Kasumi-1 (cell line): ENCODE data around the gene CHST8.

Experiments used
- DNase-seq, 2 experiments: peaks; one replicate each; lab custom pipeline; 2025; lab: John Stamatoyannopoulos, UW

Gene CHST8

DNA sequence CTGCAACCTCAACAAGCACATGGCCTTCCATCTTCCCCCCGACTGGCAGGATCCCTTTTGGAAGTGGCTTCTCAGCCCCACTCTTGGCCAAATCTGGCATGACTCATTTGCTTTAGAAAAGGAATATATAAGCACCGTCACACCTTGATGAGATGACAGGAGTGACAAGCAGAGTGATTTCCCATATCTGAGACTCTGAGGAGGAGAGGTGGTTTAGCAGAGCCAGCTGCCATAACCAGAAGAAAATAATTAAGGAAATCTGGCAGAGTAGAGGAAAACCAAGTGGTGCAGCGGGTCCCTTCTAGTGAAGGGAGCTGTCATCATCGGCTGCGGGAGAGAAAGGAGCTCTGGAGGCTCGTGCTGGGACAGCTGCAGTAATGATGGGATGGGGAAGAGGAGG is 147.5 kb downstream of the CHST8 start:
- DNase-seq: no peak

- no peak for DNase-seq
Observed at GRCh38 chr19:33770107-33770506, 148.4 kb downstream of the CHST8 start.

DNA sequence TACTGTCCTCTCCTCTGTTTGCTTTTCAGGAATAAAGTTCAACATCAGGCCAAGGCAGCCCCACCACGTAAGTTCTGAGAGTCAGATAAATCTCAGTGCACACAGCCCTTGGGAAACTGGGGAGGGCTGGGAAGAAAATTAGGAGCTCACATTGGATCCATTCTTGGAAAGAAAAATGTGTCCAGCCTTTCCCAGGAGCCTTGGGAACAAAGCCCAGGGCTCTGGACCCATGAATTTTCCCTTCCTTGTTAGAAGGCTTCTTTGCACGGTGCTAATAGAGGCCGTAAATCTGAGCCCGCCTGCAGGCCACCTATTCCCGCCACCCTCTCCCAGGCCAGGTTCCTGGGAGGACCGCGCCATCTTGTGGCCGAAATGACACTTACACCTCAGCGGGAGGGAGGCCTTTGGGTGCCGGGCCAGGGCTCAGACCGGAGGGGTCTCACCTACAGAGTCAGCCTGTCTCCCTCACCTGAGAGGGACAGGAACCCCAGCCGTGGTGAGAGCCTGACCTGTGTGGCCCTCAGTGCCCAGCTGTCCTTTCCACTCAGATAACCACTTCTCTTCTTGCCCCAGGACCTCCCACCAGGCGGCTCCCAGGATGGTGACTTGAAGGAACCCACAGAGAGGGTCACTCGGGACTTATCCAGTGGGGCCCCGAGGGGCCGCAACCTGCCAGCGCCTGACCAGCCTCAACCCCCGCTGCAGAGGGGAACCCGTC is 149.8 kb downstream of the CHST8 start:
- peak; percentile 36 to 61 for DNase-seq

DNA sequence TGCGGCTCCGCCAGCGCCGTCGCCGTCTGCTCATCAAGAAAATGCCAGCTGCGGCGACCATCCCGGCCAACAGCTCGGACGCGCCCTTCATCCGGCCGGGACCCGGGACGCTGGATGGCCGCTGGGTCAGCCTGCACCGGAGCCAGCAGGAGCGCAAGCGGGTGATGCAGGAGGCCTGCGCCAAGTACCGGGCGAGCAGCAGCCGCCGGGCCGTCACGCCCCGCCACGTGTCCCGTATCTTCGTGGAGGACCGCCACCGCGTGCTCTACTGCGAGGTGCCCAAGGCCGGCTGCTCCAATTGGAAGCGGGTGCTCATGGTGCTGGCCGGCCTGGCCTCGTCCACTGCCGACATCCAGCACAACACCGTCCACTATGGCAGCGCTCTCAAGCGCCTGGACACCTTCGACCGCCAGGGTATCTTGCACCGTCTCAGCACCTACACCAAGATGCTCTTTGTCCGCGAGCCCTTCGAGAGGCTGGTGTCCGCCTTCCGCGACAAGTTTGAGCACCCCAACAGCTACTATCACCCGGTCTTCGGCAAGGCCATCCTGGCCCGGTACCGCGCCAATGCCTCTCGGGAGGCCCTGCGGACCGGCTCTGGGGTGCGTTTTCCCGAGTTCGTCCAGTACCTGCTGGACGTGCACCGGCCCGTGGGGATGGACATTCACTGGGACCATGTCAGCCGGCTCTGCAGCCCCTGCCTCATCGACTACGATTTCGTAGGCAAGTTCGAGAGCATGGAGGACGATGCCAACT is 150.5 kb downstream of the CHST8 start:
- DNase-seq: no peak

DNA sequence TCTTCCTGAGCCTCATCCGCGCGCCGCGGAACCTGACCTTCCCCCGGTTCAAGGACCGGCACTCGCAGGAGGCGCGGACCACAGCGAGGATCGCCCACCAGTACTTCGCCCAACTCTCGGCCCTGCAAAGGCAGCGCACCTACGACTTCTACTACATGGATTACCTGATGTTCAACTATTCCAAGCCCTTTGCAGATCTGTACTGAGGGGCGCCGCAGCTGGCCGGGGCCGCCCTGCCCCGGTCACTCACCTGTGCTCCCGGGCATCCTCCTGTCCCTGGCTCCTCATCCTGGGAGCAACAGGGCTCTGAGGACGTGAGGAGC is 151.1 kb downstream of the CHST8 start:
- DNase-seq: no peak

DNA sequence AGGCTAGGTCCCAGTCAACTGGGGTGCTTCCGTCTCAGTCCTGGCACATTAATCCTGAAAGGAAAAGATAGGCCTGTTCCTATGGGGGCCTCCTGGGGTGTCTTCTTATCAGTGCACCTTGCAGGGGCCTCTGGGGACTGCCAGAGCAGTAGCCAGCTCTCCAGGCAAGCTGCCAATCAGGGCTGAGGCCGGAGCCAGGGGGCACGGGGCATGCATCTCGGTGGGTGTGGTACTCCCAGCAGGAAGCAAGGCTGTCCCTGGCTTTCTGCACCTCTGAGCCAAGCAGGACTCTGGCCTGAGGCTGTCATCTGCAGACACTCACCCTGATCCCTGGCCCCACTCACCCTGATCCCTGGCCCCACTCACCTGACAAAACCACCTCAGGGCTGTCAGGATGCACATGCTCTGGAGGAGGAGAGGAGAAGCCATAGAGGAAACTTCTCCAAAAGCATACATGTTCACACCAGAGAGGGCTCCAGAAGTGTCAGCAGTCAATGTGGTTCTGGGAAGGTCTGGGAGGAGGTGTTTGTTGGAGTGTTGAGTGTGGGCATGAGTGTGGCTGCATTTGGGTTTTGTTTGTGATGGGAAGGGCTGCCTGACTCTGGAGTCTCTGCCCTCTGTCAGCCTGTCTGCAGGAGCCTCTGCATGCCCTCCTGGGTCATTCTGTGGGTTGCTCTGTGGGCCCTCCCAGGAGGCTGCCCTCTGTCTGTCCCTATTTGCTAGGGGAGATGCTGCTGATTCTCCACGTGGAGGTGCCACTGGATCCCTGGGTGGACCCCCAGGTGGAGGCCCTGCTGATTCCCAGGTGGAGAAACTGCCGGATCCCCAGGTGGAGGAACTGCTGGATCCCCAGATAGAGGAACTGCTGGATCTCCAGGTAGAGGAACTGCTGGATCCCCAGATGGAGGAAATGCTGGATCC is 152.2 kb downstream of the CHST8 start:
- no peak for DNase-seq

DNA sequence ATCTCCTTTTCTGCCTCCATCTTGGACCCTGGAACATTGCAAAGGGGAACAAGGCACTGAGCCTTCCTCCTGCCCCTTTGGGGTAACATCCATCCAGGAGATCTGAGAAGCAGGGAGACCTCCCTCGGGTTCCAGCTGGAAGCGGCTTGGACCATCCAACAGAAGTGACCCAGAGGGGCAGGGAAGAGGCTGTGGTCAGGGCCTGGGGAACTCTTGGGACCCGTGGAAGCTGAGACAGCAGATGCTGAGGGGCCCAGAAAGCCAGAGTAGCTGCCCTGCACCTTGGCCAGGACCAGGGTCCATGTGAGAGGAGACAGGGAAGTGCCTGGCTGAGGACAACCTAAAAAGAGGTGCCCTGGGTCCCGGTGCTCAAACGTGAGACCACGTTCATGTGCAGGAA is 153.0 kb downstream of the CHST8 start:
- DNase-seq: no peak

- no peak for DNase-seq
Observed at GRCh38 chr19:33775731-33776487, 154.2 kb downstream of the CHST8 start.

- no peak for DNase-seq
Observed at GRCh38 chr19:33777351-33777750, 155.6 kb downstream of the CHST8 start.

DNA sequence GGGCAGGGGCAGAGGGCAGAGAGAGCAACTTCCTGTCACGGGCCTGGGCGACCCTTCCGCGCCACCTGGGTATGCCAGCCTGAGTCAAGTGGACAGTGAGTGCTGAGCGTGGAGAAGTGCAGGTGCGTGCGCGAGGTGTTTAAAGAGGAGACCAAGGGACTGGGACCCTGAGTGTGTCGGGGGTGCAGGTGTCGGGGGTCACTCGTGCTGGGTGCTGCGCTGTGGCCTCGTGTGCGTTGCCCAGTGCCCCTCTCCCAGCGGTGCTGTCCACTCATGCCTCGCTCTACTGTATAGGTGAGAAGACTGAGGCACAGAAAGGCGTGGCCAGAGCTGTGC is 156.0 kb downstream of the CHST8 start:
- DNase-seq: no peak

DNA sequence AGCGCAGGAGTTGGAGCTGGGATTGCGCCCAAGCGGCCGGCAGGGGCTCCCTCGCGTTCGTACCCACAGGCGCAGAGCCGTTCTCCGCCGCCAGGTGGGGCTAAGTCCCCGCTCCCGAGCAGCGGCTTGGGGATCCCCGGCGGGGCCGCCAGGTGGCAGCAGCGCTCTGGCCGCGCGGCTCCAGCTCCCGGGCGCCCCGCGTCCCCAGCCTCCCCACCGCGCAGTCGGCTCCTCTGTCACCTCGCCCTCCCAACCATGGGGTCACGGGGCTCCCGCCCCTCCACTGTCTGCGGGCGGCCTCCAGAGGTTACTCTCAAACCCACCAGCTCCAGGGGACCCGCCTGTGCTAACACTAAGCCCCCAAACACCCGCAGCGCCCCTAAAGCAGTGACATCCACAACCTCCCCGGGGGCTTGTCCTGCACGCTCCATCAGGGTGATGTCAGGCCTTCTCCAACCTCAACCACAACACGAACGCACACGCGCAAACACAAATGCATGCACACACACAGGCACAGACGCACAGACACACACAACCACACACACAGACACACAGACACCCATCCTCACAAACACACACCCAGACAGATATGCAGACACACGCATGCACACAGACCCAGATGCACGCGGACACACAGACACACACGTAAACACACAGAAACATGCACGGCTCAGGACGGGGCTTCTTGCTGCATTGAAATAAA is 156.5 kb downstream of the CHST8 start:
- DNase-seq: peak; percentile 64 to 81

- no peak for DNase-seq
Observed at GRCh38 chr19:33779849-33780248, 158.1 kb downstream of the CHST8 start.

DNA sequence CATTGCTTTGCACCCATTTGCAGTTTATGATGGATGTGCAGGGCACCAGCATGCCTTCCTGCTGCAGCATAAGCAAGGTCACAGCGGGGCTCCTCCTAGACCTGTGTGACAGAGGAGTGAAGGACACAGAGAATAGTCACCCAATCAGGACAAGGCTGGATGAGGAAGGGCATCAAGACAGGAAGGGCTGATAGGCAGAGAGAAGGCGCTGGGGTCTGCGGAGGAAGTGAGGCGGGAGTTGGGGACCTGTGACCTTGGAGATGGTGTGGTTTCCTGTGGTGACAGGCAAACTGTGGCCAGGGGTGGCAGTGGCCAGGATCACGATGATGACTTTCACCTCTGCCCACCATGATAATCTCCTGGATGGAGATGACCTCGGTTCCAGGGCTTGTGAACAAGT is 158.5 kb downstream of the CHST8 start:
- no peak for DNase-seq

- no peak for DNase-seq
Observed at GRCh38 chr19:33780746-33781145, 159.0 kb downstream of the CHST8 start.

DNA sequence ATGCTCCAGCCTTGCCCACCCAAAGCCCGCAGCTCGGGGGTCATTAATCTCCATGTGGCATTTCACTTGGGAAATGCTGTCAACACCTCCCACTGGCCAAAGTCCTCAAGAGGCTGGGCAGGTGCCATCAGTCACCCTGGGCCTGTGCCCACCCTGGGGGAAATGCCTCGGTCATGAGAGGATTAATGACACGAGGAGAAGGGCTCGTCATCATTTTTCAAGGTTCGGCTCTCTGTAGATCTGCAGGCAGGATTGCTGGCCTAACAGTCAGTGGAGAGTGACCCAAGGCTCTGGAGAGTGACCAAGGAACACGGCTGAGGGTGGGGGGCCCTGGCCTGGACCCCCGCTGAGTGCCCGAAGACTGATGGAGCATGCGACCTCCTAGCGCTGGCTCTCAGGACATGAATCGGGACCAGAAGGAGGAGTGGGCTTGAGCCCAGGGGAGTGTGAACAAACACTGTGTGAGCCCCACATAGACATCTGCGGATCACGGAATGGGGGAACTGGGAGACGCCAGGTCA is 159.7 kb downstream of the CHST8 start:
- no peak for DNase-seq

DNA sequence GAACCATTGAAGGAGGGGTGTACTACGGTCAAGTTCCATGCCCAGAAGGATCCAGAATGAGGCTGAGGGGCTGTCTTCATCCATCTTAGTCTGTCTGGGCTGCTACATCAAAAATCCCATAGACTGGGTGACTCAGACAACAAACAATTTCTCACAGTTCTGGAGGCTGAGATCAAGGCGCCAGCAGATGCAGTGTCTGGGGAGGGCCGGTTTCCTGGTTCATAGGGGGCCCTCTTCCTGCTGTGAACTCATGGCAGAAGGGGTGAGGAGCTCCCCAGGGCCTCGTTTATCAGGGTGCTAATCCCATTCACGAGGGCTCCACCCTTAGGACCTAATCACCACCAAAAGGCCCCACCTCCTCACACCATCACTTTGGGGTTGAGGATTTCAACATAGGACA is 160.2 kb downstream of the CHST8 start:
- no peak for DNase-seq

GRCh38 chr19:33784432-33784831 is 162.7 kb downstream of the CHST8 start:
- DNase-seq: no peak

- DNase-seq: no peak
Observed at GRCh38 chr19:33785795-33786194, 164.0 kb downstream of the CHST8 start.

DNA sequence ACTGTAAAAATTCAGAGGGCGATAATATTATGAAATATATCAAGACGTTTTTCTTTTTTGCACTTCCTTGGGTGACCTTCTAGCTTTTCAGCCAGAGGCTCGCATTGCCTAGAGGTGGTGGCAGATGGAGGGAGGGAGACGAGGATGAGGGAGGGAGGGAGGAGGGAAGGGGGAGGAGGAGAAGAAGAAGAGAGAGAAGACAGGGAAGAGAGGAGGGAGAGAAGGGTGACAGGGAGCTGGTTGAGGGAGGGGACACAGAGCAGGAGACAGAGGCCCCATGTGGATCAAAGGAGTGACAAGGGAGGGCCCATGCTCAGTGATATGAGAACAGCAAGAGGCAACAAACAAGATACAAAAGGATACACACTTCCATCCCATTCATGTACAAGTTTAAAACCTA is 166.9 kb downstream of the CHST8 start:
- DNase-seq: no peak

GRCh38 chr19:33789344-33789743 is 167.6 kb downstream of the CHST8 start:
- DNase-seq: no peak

DNA sequence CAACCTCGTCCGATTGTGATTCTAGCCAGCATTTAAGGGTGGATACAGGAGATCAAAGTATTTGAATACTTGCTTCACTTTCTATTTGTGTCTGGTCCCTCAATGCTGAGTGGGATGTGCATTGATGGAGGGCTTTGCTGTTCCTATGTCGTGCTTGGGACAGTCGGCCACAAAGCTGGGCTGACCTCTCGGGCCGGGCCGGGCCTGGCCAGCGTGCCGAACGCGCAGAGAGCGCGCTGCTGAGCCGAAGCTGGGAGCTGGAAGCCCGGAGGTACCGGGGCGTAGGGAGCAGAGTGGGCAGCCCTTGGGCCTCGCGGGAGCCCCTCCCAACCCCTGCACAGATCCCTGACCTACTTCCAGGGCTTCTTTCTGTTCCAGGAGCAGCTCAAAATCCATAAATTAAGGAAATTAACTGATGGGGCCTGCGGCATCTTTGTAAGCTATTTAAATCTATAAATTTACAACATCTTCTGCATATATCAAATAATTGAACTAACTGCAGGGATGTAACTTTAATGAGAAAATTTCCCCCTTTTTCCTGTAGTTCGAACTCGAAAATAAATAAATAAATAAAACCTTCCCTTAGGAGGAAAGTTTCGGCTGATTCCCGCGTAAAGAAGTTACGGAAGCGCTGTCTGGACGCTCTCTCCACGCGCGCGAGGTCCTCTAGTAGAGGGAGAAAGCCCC is 173.1 kb downstream of the CHST8 start:
- DNase-seq: peak in 1 of 2 experiments; percentile 63
